IPS-NIHi7 (cell line): ENCODE data around the gene PARD3.

Experiments used
- DNase-seq: peaks from one replicate; pipeline ENCODE4 v3.0.0; 2012; ENCODE audit warnings: mixed read lengths; ENCODE audit errors: extremely low spot score

Gene PARD3

GRCh38 chr10:34310234-34310633 is 504.9 kb downstream of the PARD3 start:
- DNase-seq: no peak

GRCh38 chr10:34305189-34305588 is 509.9 kb downstream of the PARD3 start:
- peak; percentile 89 for DNase-seq

GRCh38 chr10:34303022-34303421 is 512.1 kb downstream of the PARD3 start:
- no peak for DNase-seq

GRCh38 chr10:34299105-34299611 is 515.9 kb downstream of the PARD3 start:
- DNase-seq: no peak

GRCh38 chr10:34298346-34298818 is 516.7 kb downstream of the PARD3 start:
- DNase-seq: no peak

GRCh38 chr10:34297541-34298345 is 517.4 kb downstream of the PARD3 start:
- DNase-seq: no peak

- no peak for DNase-seq
These were observed 520.0 kb downstream of the PARD3 start for GRCh38 chr10:34295142-34295548.

- no peak for DNase-seq
These were observed 521.0 kb downstream of the PARD3 start for GRCh38 chr10:34294137-34294536.

- no peak for DNase-seq
These were observed 522.4 kb downstream of the PARD3 start for GRCh38 chr10:34292675-34293074.

- DNase-seq: no peak
These were observed 522.9 kb downstream of the PARD3 start for GRCh38 chr10:34292194-34292565.

GRCh38 chr10:34291466-34292193 is 523.5 kb downstream of the PARD3 start:
- no peak for DNase-seq

GRCh38 chr10:34290412-34291081 is 524.5 kb downstream of the PARD3 start:
- DNase-seq: no peak

- no peak for DNase-seq
These were observed 526.5 kb downstream of the PARD3 start for GRCh38 chr10:34288634-34289033.

GRCh38 chr10:34286136-34286739 is 528.9 kb downstream of the PARD3 start:
- no peak for DNase-seq

- DNase-seq: no peak
These were observed 533.2 kb downstream of the PARD3 start for GRCh38 chr10:34281661-34282582.

GRCh38 chr10:34280599-34281374 is 534.3 kb downstream of the PARD3 start:
- DNase-seq: peak; percentile 21

GRCh38 chr10:34275626-34276130 is 539.4 kb downstream of the PARD3 start:
- no peak for DNase-seq

- DNase-seq: no peak
These were observed 540.2 kb downstream of the PARD3 start for GRCh38 chr10:34274906-34275305.

GRCh38 chr10:34273340-34273739 is 541.8 kb downstream of the PARD3 start:
- no peak for DNase-seq

- DNase-seq: no peak
These were observed 542.8 kb downstream of the PARD3 start for GRCh38 chr10:34272316-34272715.
